IMR-90 (cell line): ENCODE data around the gene LMBR1L. TPM values are rescaled to one million over a fixed set of nuclear protein-coding genes. Genes with fewer than 3 reads are reported as not detected.

Experiments used
- ATAC-seq: fragments of 200-7000 bp; cut with Tn5 transposase; 2 replicates; pipeline ENCODE4 v1.9.1; 2020; ENCODE audit warnings: low read depth, mild to moderate bottlenecking, moderate library complexity
- BruUV-seq: library from RNA; stranded (reverse); fragments of 400-500 nt; replicated peaks from 2 replicates; lab custom pipeline; 2021; lab: Mats Ljungman, UMichigan
- CTCF ChIA-PET: fragments of 300-600 bp; formaldehyde crosslinking; extraction: SDS; loops from one replicate; lab custom pipeline; 2021; ENCODE audit warnings: antibody characterized with exemption; lab: Yijun Ruan, JAX
- POLR2A ChIA-PET: fragments of 300-600 bp; sonication (Branson Sonifier 250); formaldehyde crosslinking; loops from one replicate; lab custom pipeline; 2022; ENCODE audit warnings: antibody characterized with exemption; ENCODE audit not compliant: unreplicated experiment; lab: Charles Lee
- DNase-seq: peaks from one replicate; pipeline ENCODE4 v3.0.0; 2013
- H2AFZ ChIP-seq: replicated peaks from 2 replicates; pipeline ENCODE3; 2013; ENCODE audit warnings: low read length, mild to moderate bottlenecking; ENCODE audit not compliant: poor library complexity
- H2AK5ac ChIP-seq: 2 replicates; pipeline ENCODE4 v1.6.1; 2013; ENCODE audit warnings: low read depth, low read length, inconsistent platforms
- H2AK9ac ChIP-seq: replicated peaks from 2 replicates; pipeline ENCODE3; 2013; ENCODE audit warnings: mild to moderate bottlenecking, low read depth, low read length, moderate library complexity; ENCODE audit not compliant: poor library complexity
- H2BK120ac ChIP-seq: 2 replicates; pipeline ENCODE4 v1.6.1; 2013; ENCODE audit warnings: low read depth, low read length, inconsistent platforms
- H2BK15ac ChIP-seq: 3 replicates; pipeline ENCODE4 v1.6.1; 2013; ENCODE audit warnings: low read depth, low read length, inconsistent platforms
- H2BK20ac ChIP-seq: 2 replicates; pipeline ENCODE4 v1.6.1; 2013; ENCODE audit warnings: low read depth, mild to moderate bottlenecking, inconsistent platforms, low read length, moderate library complexity
- H2BK5ac ChIP-seq: 2 replicates; pipeline ENCODE4 v1.6.1; 2013; ENCODE audit warnings: mild to moderate bottlenecking, low read depth, low read length, inconsistent platforms; ENCODE audit not compliant: poor library complexity, severe bottlenecking
- H3K14ac ChIP-seq: replicated peaks from 2 replicates; pipeline ENCODE4 v1.6.1; 2013; ENCODE audit warnings: low read depth, low read length, inconsistent platforms
- H3K18ac ChIP-seq: 2 replicates; pipeline ENCODE4 v1.6.1; 2013; ENCODE audit warnings: low read depth, low read length, control low read depth
- H3K23ac ChIP-seq: 2 replicates; pipeline ENCODE4 v1.6.1; 2013; ENCODE audit warnings: low read depth, low read length, inconsistent platforms
- H3K27ac ChIP-seq: 2 replicates; pipeline ENCODE4 v1.5.1; 2013; ENCODE audit warnings: mild to moderate bottlenecking, control low read depth, low read length; ENCODE audit not compliant: insufficient read depth
- H3K27me3 ChIP-seq: 2 replicates; pipeline ENCODE4 v1.6.1; 2013; ENCODE audit warnings: low read length; ENCODE audit not compliant: control insufficient read depth, insufficient read depth
- H3K36me3 ChIP-seq: 2 replicates; pipeline ENCODE4 v1.6.1; 2013; ENCODE audit warnings: low read length, mixed read lengths; ENCODE audit not compliant: control insufficient read depth, insufficient read depth
- H3K4ac ChIP-seq: 2 replicates; pipeline ENCODE4 v1.6.1; 2013; ENCODE audit warnings: low read depth, low read length, inconsistent platforms
- H3K4me1 ChIP-seq: 2 replicates; pipeline ENCODE4 v1.6.1; 2013; ENCODE audit warnings: low read length, mixed read lengths; ENCODE audit not compliant: control insufficient read depth, insufficient read depth
- H3K4me2 ChIP-seq: 2 replicates; pipeline ENCODE4 v1.6.1; 2013; ENCODE audit warnings: low read depth, mild to moderate bottlenecking, control low read depth, low read length, moderate library complexity
- H3K4me3 ChIP-seq: 2 replicates; pipeline ENCODE4 v1.5.1; 2013; ENCODE audit warnings: low read depth, mild to moderate bottlenecking, control low read depth, low read length, moderate library complexity; ENCODE audit not compliant: insufficient read depth
- H3K56ac ChIP-seq: 2 replicates; pipeline ENCODE4 v1.6.1; 2013; ENCODE audit warnings: low read length, inconsistent platforms; ENCODE audit not compliant: insufficient read depth; ENCODE audit errors: extremely low read depth
- H3K79me1 ChIP-seq, 2 experiments: 2 replicates each; pipeline ENCODE4 v1.6.1; 2013; ENCODE audit warnings: low read length in 2 of 2, inconsistent platforms in 1 of 2, low read depth in 1 of 2
- H3K9ac ChIP-seq: 2 replicates; pipeline ENCODE4 v1.6.1; 2013; ENCODE audit warnings: low read depth, low read length, control low read depth
- H3K9me1 ChIP-seq: 2 replicates; pipeline ENCODE4 v1.6.1; 2013; ENCODE audit warnings: low read length, inconsistent platforms; ENCODE audit not compliant: insufficient read depth
- H3K9me3 ChIP-seq: 2 replicates; pipeline ENCODE4 v1.6.1; 2013; ENCODE audit warnings: low read length; ENCODE audit not compliant: control insufficient read depth, insufficient read depth
- H4K20me1 ChIP-seq: 2 replicates; pipeline ENCODE4 v1.6.1; 2013; ENCODE audit warnings: low read length, inconsistent platforms; ENCODE audit not compliant: insufficient read depth
- H4K5ac ChIP-seq: 2 replicates; pipeline ENCODE4 v1.6.1; 2013; ENCODE audit warnings: mild to moderate bottlenecking, low read depth, low read length, control low read depth
- H4K8ac ChIP-seq, 2 experiments: 2 replicates each; pipeline ENCODE4 v1.6.1; 2013; ENCODE audit warnings: low read depth in 2 of 2, low read length in 2 of 2, control low read depth in 1 of 2, inconsistent platforms in 1 of 2
- H4K91ac ChIP-seq: 2 replicates; pipeline ENCODE4 v1.6.1; 2013; ENCODE audit warnings: low read depth, low read length, inconsistent platforms; ENCODE audit not compliant: insufficient read depth
- MXI1 ChIP-seq: IDR thresholded peaks from 2 replicates; pipeline ENCODE4 v1.6.1; 2012; ENCODE audit warnings: low read depth, mild to moderate bottlenecking, low read length, moderate library complexity, borderline replicate concordance
- RAD21 ChIP-seq: IDR thresholded peaks from 2 replicates; pipeline ENCODE4 v1.6.1; 2012; ENCODE audit warnings: low read length, improper control_type of control experiment
- WGBS, 2 experiments: methylation state at CpG; one replicate each; pipeline versions ENCODE4 v1.1.5 to v1.1.7; 2013; ENCODE audit warnings: missing lambda C conversion rate in 2 of 2; ENCODE audit not compliant: insufficient read length in 1 of 2; ENCODE audit errors: extremely low coverage in 2 of 2; 5-methylcytosine and 5-hydroxymethylcytosine counted together
- dilution Hi-C: fragments of 300-500 bp; cut with HindIII; formaldehyde crosslinking; loops from one replicate; pipeline ENCODE4 v1.14.3; 2018; ENCODE audit warnings: low sequenced_read_pairs; ENCODE audit not compliant: unreplicated experiment
- in situ Hi-C: fragments of 300-500 bp; cut with MboI; formaldehyde crosslinking; loops from 3 replicates; pipeline ENCODE4 v1.14.3; 2019; ENCODE audit warnings: low sequenced_read_pairs, inconsistent platforms, mixed read lengths
- intact Hi-C: fragments of 100-400 bp; cut with micrococcal nuclease; formaldehyde crosslinking; loops from 2 replicates; pipeline ENCODE4 v1.10.0; 2022
- polyA plus RNA-seq, 3 experiments: library from polyadenylated mRNA; depleted of rRNA; stranded (reverse); fragments of >200 nt; gene quantifications; 2 replicates each; pipeline ENCODE4 v1.2.3, GENCODE V29; 2012; ENCODE audit warnings: low replicate concordance in 1 of 3
- total RNA-seq: library from RNA; depleted of rRNA; stranded (reverse); fragments of >200 nt; gene quantifications from 2 replicates; pipeline ENCODE4 v1.2.3, GENCODE V29; 2012

LMBR1L gene
- total and polyA plus RNA-seq, 2 of the 4 experiments (the other 2 are of a cell fraction), result 33.0 to 44.6 TPM

DNA sequence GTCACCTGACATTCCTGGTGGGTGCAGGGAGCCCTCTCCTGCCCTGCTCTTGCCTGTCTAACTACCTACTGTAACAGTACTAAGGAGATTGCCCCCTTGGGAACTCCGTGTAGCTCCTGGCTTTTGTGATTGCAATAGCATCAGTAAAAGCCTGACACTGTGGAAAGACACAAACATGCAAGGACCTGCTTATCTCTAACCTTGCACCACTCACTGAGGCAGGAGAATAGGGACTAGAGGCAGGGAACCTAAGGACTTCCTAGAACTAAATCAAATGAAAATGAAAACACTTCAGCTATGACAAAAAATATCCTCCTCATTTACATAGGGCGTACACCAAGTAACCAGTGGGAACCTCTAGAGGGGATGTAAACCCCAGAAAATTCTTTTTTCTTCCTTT lies 49.8 kb upstream of the LMBR1L start:
- no peak for ATAC-seq
- POLR2A ChIA-PET, result no interaction called here
- Histone ChIP-seq H2AK5ac (no peak overlapping the region), H3K4me2 (no peak overlapping the region), H3K27ac (no peak overlapping the region), H3K56ac (no peak overlapping the region), H3K9me3 (no peaks in the 10 kb centered on the region), H4K5ac (no peak overlapping the region), H3K18ac (no peak overlapping the region), H4K91ac (no peak overlapping the region), H3K9ac (no peak overlapping the region), H3K79me1 (no peaks in the 10 kb centered on the region; a peak in 1 of 4 replicates), H3K23ac (no peak overlapping the region), H2BK20ac (no peak overlapping the region), H3K36me3 (no peaks in the 10 kb centered on the region), H3K4ac (no peak overlapping the region), H4K20me1 (no peaks in the 10 kb centered on the region), H2BK5ac (no peak overlapping the region), H2BK120ac (no peak overlapping the region), H3K9me1 (0 out of 2 replicates have a peak, but pooled peaks cover 3% of the 10 kb centered on the region), H3K4me3 (no peak overlapping the region), H3K4me1 (no peaks in the 10 kb centered on the region), H4K8ac (no peak overlapping the region), H2AFZ (no peak overlapping the region), H2BK15ac (no peak overlapping the region), H2AK9ac (no peak overlapping the region), H3K14ac (no peak overlapping the region), H3K27me3 (no peaks in the 10 kb centered on the region)
- dilution Hi-C loops, result no loop called here
- DNase-seq, result no peak
- intact Hi-C loops, result no loop called here
- BruUV-seq, result no TSS peak
- in situ Hi-C loops, result no loop called here
- TF ChIP-seq MXI1, result no peak
- no peak for TF ChIP-seq RAD21
- CTCF ChIA-PET, result no interaction called here
- no CpG with 5 or more reads among the region's 2 CpGs for WGBS, 2 experiments
